CD14-positive monocyte (primary cell): Measurements from ENCODE around the gene SBF1. TPM values are rescaled to one million over a fixed set of nuclear protein-coding genes. Genes with fewer than 3 reads are reported as not detected.

Experiments used
- DNase-seq, 3 donors: peaks; one replicate each; pipeline ENCODE4 v3.0.0-alpha.2; 2011 to 2022
- H2AFZ ChIP-seq: 2 replicates; pipeline ENCODE4 v1.6.0; 2012; ENCODE audit warnings: mild to moderate bottlenecking, low read depth, low read length, inconsistent platforms; ENCODE audit not compliant: insufficient read depth, poor library complexity, severe bottlenecking
- H3K27ac ChIP-seq, 2 donors: 1 replicate in 1 of 2; 2 replicates in 1 of 2; pipeline ENCODE4 v1.5.1; 2012 to 2013; ENCODE audit warnings: low read length in 2 of 2, control low read depth in 1 of 2, inconsistent platforms in 1 of 2, low read depth in 1 of 2, mild to moderate bottlenecking in 1 of 2
- H3K27me3 ChIP-seq, 2 donors: one replicate each; pipeline versions ENCODE4 v1.6.0 to v1.6.1; 2011 to 2013; ENCODE audit warnings: low read length in 2 of 2; ENCODE audit not compliant: control insufficient read depth in 2 of 2, insufficient read depth in 2 of 2
- H3K36me3 ChIP-seq, 2 donors: replicated peaks in 1 of 2; 1 replicate in 1 of 2; 2 replicates in 1 of 2; pipeline versions ENCODE4 v1.5.1 to v1.6.1; 2012 to 2013; ENCODE audit warnings: low read length in 2 of 2, control low read depth in 1 of 2, inconsistent platforms in 1 of 2, mild to moderate bottlenecking in 1 of 2; ENCODE audit not compliant: insufficient read depth in 2 of 2, control insufficient read depth in 1 of 2
- H3K4me1 ChIP-seq, 2 donors: 1 replicate in 1 of 2; 2 replicates in 1 of 2; pipeline versions ENCODE4 v1.5.1 to v1.6.1; 2012 to 2013; ENCODE audit warnings: low read length in 2 of 2, control low read depth in 1 of 2, inconsistent platforms in 1 of 2, mild to moderate bottlenecking in 1 of 2, moderate library complexity in 1 of 2; ENCODE audit not compliant: insufficient read depth in 2 of 2, control insufficient read depth in 1 of 2
- H3K4me2 ChIP-seq: replicated peaks from 2 replicates; pipeline ENCODE3; 2012; ENCODE audit warnings: low read length, moderate library complexity, mild to moderate bottlenecking; ENCODE audit not compliant: poor library complexity, severe bottlenecking; ENCODE audit errors: extremely low read depth
- H3K4me3 ChIP-seq, 3 experiments: fragments of 200-600 bp in 1 of 3; sonication (generic) in 1 of 3; replicated peaks in 1 of 3; 1 replicate in 2 of 3; 2 replicates in 1 of 3; pipeline ENCODE4 v1.5.1; 2011 to 2013; ENCODE audit warnings: low read length in 3 of 3, mild to moderate bottlenecking in 3 of 3, control low read depth in 2 of 3, low read depth in 2 of 3, inconsistent platforms in 1 of 3, moderate library complexity in 1 of 3
- H3K79me2 ChIP-seq: 2 replicates; pipeline ENCODE4 v1.6.0; 2012; ENCODE audit warnings: mild to moderate bottlenecking, control low read depth, inconsistent platforms, low read length, moderate library complexity; ENCODE audit not compliant: insufficient read depth
- H3K9ac ChIP-seq: 2 replicates; pipeline ENCODE4 v1.6.0; 2017; ENCODE audit warnings: low read length, mild to moderate bottlenecking; ENCODE audit not compliant: insufficient read depth, poor library complexity, severe bottlenecking
- H3K9me3 ChIP-seq, 2 donors: replicated peaks in 1 of 2; 1 replicate in 1 of 2; 2 replicates in 1 of 2; pipeline versions ENCODE4 v1.5.1 to v1.6.1; 2012 to 2013; ENCODE audit warnings: low read length in 2 of 2, control low read depth in 1 of 2; ENCODE audit not compliant: control insufficient read depth in 1 of 2, insufficient read depth in 1 of 2
- H4K20me1 ChIP-seq: 2 replicates; pipeline ENCODE4 v1.6.0; 2012; ENCODE audit warnings: mild to moderate bottlenecking, low read length, control low read depth, moderate library complexity; ENCODE audit not compliant: insufficient read depth
- H3K27ac Mint-ChIP-seq, 7 donors: one replicate each; pipeline ENCODE4 v1.8.0; 2020; ENCODE audit warnings: mild to moderate bottlenecking in 7 of 7, mixed read lengths in 7 of 7, moderate library complexity in 6 of 7, inconsistent platforms in 2 of 7
- H3K27me3 Mint-ChIP-seq, 3 donors: one replicate each; pipeline ENCODE4 v1.8.0; 2021 to 2022; ENCODE audit warnings: low read depth in 3 of 3, mild to moderate bottlenecking in 3 of 3, mixed read lengths in 3 of 3, moderate library complexity in 3 of 3, inconsistent platforms in 1 of 3
- H3K36me3 Mint-ChIP-seq, 2 donors: one replicate each; pipeline ENCODE4 v1.8.0; 2020; ENCODE audit warnings: mixed read lengths in 2 of 2, inconsistent platforms in 1 of 2, mild to moderate bottlenecking in 1 of 2
- H3K4me1 Mint-ChIP-seq: one replicate; pipeline ENCODE4 v1.8.0; 2020; ENCODE audit warnings: mild to moderate bottlenecking, mixed read lengths
- H3K4me3 Mint-ChIP-seq, 2 donors: one replicate each; pipeline ENCODE4 v1.8.0; 2020; ENCODE audit warnings: mild to moderate bottlenecking in 2 of 2, mixed read lengths in 2 of 2, moderate library complexity in 1 of 2
- H3K9me3 Mint-ChIP-seq, 7 donors: one replicate each; pipeline ENCODE4 v1.8.0; 2020 to 2022; ENCODE audit warnings: mixed read lengths in 7 of 7, mild to moderate bottlenecking in 6 of 7, moderate library complexity in 6 of 7, inconsistent platforms in 2 of 7
- CTCF ChIP-seq: fragments of 200-600 bp; IDR thresholded peaks from one replicate; pipeline ENCODE4 v1.8.0; 2022; ENCODE audit warnings: antibody characterized with exemption, mild to moderate bottlenecking
- WGBS: methylation state at CpG from one replicate; pipeline ENCODE4 v1.1.5; 2013; ENCODE audit warnings: missing lambda C conversion rate; ENCODE audit not compliant: insufficient coverage; 5-methylcytosine and 5-hydroxymethylcytosine counted together
- intact Hi-C, 2 donors: fragments of 100-400 bp; cut with micrococcal nuclease; formaldehyde crosslinking; loops; one replicate each; pipeline versions ENCODE4 v1.15.0 to v1.15.1; 2023
- polyA plus RNA-seq, 3 donors: library from polyadenylated mRNA; depleted of rRNA in 1 of 3; unstranded in 2 of 3; stranded (reverse) in 1 of 3; fragments of 300-500 nt in 2 of 3; fragments of >200 nt in 1 of 3; fragmentation: Illumina TruSeq in 2 of 3; gene quantifications; 1 replicate in 2 of 3; 2 replicates in 1 of 3; pipeline ENCODE4 v1.2.3, GENCODE V29; 2012 to 2021

Gene SBF1
- polyA plus RNA-seq, 3 donors = 4.0 to 45.9 (median 6.2) TPM

- H2AFZ ChIP-seq = no peak overlapping the region
- Mint-ChIP-seq H3K27ac (peak overlapping the region in 2 of 7 donors; percentile 41 to 74), H3K4me1 (peaks cover 2% of the 10 kb centered on the region), H3K27me3 (no peaks in the 10 kb centered on the region), H3K9me3 (no peaks in the 10 kb centered on the region), H3K4me3 (no peak overlapping the region), H3K36me3 (peaks cover 75 to 98% of the 10 kb centered on the region in 2 donors)
- intact Hi-C loops = no loop called here
- peaks cover 82 to 99% of the 10 kb centered on the region in 2 donors for H3K36me3 ChIP-seq
- H3K4me2 ChIP-seq = no peak overlapping the region
- H3K9ac ChIP-seq = no peak overlapping the region
- no peaks in the 10 kb centered on the region for H3K4me1 ChIP-seq
- WGBS = no CpG with 5 or more reads among the region's 14 CpGs
- no peaks in the 10 kb centered on the region for H3K79me2 ChIP-seq
- no peaks in the 10 kb centered on the region for H3K9me3 ChIP-seq
- no peak for DNase-seq
- H3K27me3 ChIP-seq = no peaks in the 10 kb centered on the region
- no peak for TF ChIP-seq CTCF
- peaks cover 10% of the 10 kb centered on the region for H4K20me1 ChIP-seq
- H3K27ac ChIP-seq = no peak overlapping the region
- no peak overlapping the region for H3K4me3 ChIP-seq
Measured at GRCh38 chr22:50422046-50422445, 52.8 kb downstream of the SBF1 start.

- no peaks in the 10 kb centered on the region for H3K9me3 ChIP-seq
- no peak overlapping the region for H3K9ac ChIP-seq
- TF ChIP-seq CTCF = no peak
- no peaks in the 10 kb centered on the region for H3K79me2 ChIP-seq
- H3K4me2 ChIP-seq = no peak overlapping the region
- Mint-ChIP-seq H3K36me3 (peaks cover 78 to 98% of the 10 kb centered on the region in 2 donors), H3K27me3 (no peaks in the 10 kb centered on the region), H3K4me1 (peaks cover 2% of the 10 kb centered on the region), H3K27ac (peak overlapping the region in 3 of 7 donors; percentile 36 to 73 (median 69)), H3K9me3 (no peaks in the 10 kb centered on the region), H3K4me3 (no peak overlapping the region)
- 98% methylated on average over 9 of the region's 12 CpGs for WGBS
- H4K20me1 ChIP-seq = peaks cover 10% of the 10 kb centered on the region
- no peak overlapping the region for H2AFZ ChIP-seq
- no peaks in the 10 kb centered on the region for H3K27me3 ChIP-seq
- DNase-seq = no peak
- peak overlapping the region in 1 of 2 donors; percentile 31 for H3K27ac ChIP-seq
- no peak overlapping the region for H3K4me3 ChIP-seq
- H3K36me3 ChIP-seq = peaks cover 89 to 99% of the 10 kb centered on the region in 2 donors
- intact Hi-C loops = no loop called here
- no peaks in the 10 kb centered on the region for H3K4me1 ChIP-seq
Measured at GRCh38 chr22:50420581-50420980, 54.3 kb downstream of the SBF1 start.
